Kasumi-1 (cell line): ENCODE measurements around the gene GDF10.

Source experiments
- DNase-seq, 2 experiments: peaks; one replicate each; lab custom pipeline; 2025; lab: John Stamatoyannopoulos, UW

The GDF10 gene

GRCh38 chr10:47316131-47316530 is 16.1 kb downstream of the GDF10 start:
- DNase-seq: no peak

GRCh38 chr10:47317251-47317650 is 17.3 kb downstream of the GDF10 start:
- no peak for DNase-seq

GRCh38 chr10:47318706-47319105 is 18.7 kb downstream of the GDF10 start:
- no peak for DNase-seq

GRCh38 chr10:47319784-47320183 is 19.8 kb downstream of the GDF10 start:
- no peak for DNase-seq

- no peak for DNase-seq
Observed at GRCh38 chr10:47320812-47321211, 20.8 kb downstream of the GDF10 start.

- DNase-seq: no peak
Observed at GRCh38 chr10:47321521-47322195, 21.7 kb downstream of the GDF10 start.

- DNase-seq: no peak
Observed at GRCh38 chr10:47322300-47323061, 22.5 kb downstream of the GDF10 start, which contains the start of gene GDF2. GDF2 (plus strand) TSS chr10:47322454; CDS start chr10:47322669, 215 bp downstream.

- DNase-seq: no peak
Observed at GRCh38 chr10:47323087-47323486, 23.1 kb downstream of the GDF10 start.

GRCh38 chr10:47323636-47324296 is 23.8 kb downstream of the GDF10 start:
- no peak for DNase-seq

- DNase-seq: no peak
Observed at GRCh38 chr10:47325303-47326291, 25.6 kb downstream of the GDF10 start.

GRCh38 chr10:47326306-47326926 is 26.4 kb downstream of the GDF10 start:
- DNase-seq: no peak

GRCh38 chr10:47326927-47327330 is 26.9 kb downstream of the GDF10 start:
- no peak for DNase-seq

- no peak for DNase-seq
Observed at GRCh38 chr10:47329855-47330254, 29.9 kb downstream of the GDF10 start.

- DNase-seq: no peak
Observed at GRCh38 chr10:47330366-47330765, 30.4 kb downstream of the GDF10 start.

GRCh38 chr10:47330804-47331203 is 30.8 kb downstream of the GDF10 start:
- no peak for DNase-seq

GRCh38 chr10:47331491-47331890 is 31.5 kb downstream of the GDF10 start:
- DNase-seq: no peak

GRCh38 chr10:47331954-47332353 is 32.0 kb downstream of the GDF10 start:
- no peak for DNase-seq

GRCh38 chr10:47332371-47332770 is 32.4 kb downstream of the GDF10 start:
- DNase-seq: no peak

- no peak for DNase-seq
Observed at GRCh38 chr10:47332946-47333345, 32.9 kb downstream of the GDF10 start.

- DNase-seq: no peak
Observed at GRCh38 chr10:47333532-47333931, 33.5 kb downstream of the GDF10 start.
